Measurements from ENCODE around the gene REEP3.
A peak's percentile ranks its signal among the peaks of the same experiment; 100 is the strongest.

REEP3 gene

DNA sequence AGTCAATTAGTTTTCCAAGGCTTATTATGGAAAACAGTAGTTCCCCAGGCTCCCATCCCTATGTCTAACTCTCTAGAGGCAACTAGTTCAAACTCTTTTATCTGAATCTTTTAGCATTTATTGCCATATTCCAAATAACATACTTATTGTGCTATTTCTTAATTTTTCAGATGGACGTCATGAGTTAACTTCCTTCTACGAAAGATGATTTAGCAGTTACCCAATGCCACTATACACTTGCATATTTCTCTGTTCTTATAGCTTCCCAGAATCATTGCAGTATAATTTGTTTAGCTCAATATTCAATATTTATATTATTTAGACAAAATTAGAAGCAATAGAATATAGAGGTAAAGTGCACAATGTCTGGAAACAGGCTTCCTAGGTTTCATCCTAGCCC is 52.8 kb downstream of the REEP3 start:
- Histone ChIP-seq H3K4me1 (peaks cover 12% of the 10 kb centered on the region), H3K36me3 (replicated peaks) (no peaks in the 10 kb centered on the region), H3K9me3 (no peaks in the 10 kb centered on the region), H3K4me3 (no peak overlapping the region), H3K27me3 (ENCODE audit: low read depth) (no peaks in the 10 kb centered on the region)
- no peak for DNase-seq (ENCODE audit: low spot score in 2 of 2)
- in situ Hi-C loops (cut with MboI; ENCODE audit: low sequenced_read_pairs) = no loop called here

DNA sequence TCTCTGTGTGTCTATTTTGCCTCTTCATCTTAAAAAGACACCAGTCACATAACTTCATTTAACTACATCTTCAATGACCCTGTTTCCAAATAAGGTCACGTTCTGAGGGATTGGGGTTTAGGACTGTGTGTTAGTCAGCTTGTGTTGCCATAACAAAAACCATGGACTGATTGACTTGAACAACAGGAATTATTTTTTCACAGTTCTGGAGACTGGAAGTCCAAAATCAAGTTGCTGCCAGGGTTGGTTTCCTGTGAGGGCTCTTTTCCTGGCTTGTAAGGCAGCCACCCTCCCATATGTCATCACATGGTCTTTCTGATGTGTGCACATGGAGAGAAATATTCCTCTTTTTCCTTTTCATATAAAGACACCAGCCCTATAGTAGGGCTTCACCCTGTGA is 55.3 kb downstream of the REEP3 start:
- no peaks in the 10 kb centered on the region for H3K9me3 ChIP-seq
- no peak for DNase-seq (ENCODE audit: low spot score in 2 of 2)
- no peak overlapping the region for H3K4me3 ChIP-seq
- in situ Hi-C loops (cut with MboI; ENCODE audit: low sequenced_read_pairs) = no loop called here
- H3K4me1 ChIP-seq = peaks cover 12% of the 10 kb centered on the region
- H3K36me3 ChIP-seq (replicated peaks) = no peaks in the 10 kb centered on the region
- H3K27me3 ChIP-seq (ENCODE audit: low read depth) = no peaks in the 10 kb centered on the region

DNA sequence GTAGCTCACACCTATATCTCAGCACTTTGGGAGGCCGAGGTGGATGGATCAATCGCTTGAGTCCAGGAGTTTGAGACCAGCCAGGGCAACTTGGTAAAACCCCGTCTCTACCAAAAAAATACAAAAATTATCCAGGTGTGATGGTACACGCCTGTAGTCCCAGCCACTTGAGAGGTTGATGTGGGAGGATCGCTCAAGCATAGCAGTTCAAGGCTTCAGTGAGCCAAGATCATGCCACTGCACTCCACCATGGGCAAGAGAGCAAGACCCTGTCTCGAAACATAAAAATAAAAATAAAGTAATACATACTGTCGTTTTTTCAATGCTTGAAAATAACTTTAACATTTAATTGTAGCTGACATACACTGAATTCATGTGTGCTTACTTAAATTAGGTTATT is 57.3 kb downstream of the REEP3 start:
- Histone ChIP-seq H3K36me3 (replicated peaks) (no peaks in the 10 kb centered on the region), H3K4me1 (peaks cover 5% of the 10 kb centered on the region), H3K27me3 (ENCODE audit: low read depth) (no peaks in the 10 kb centered on the region), H3K4me3 (no peak overlapping the region), H3K9me3 (no peaks in the 10 kb centered on the region)
- DNase-seq (ENCODE audit: low spot score in 2 of 2) = no peak
- in situ Hi-C loops (cut with MboI; ENCODE audit: low sequenced_read_pairs) = no loop called here

DNA sequence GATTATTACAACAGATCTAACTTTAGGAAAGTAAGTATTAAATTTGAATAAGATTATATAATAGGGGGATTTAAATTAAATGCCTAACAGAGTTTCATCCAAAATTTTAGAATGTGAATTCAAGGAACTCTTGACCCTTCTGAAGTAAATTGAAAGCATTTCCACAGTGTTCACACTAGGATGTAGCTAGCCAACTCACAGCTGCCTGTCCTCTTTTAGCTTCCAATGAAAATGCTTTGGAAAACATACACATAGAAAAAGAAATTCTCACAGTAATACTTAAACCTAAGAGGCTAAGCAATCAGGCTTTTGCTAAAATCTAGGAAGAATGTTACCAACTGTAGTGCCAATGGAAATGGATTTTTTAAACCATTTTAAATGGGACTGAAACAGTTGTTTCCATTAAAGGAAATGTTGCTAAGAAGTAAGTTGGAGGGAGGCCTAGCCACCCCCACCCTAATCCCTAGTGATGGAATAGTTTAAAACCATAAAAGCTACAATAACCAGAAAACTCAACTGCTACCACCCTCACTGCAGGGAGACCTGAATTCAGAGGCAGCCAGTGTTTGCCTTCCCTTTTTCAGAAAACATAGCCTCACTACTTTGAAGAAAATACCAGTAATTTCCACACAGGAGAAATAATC is 58.3 kb downstream of the REEP3 start:
- DNase-seq (ENCODE audit: low spot score in 2 of 2) = no peak
- no peaks in the 10 kb centered on the region for H3K9me3 ChIP-seq
- H3K36me3 ChIP-seq (replicated peaks) = no peaks in the 10 kb centered on the region
- H3K4me1 ChIP-seq = no peaks in the 10 kb centered on the region; the same call in 1 of the 2 replicates
- no peaks in the 10 kb centered on the region for H3K27me3 ChIP-seq (ENCODE audit: low read depth)
- in situ Hi-C loops (cut with MboI; ENCODE audit: low sequenced_read_pairs) = no loop called here
- H3K4me3 ChIP-seq = no peak overlapping the region

DNA sequence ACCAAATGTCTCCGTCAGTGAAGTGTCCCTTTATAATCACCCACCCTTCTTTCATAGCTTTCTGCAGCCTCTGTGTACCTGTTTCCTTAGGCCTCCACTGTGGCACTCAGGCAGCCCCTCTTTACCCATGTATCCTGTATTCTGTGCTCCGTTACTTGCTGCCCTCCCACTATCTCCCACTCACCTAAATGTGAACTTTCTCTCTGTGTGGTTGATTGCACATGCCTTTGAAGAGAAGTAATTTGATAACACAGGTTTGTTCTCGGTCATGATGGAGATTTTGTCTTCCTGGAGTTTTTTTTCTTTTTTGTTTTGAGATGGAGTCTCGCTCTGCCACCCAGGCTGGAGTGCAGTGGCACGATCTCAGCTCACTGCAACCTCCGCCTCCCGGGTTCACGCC is 61.5 kb downstream of the REEP3 start:
- Histone ChIP-seq H3K27me3 (ENCODE audit: low read depth) (no peaks in the 10 kb centered on the region), H3K9me3 (no peaks in the 10 kb centered on the region), H3K4me1 (peaks cover 14% of the 10 kb centered on the region), H3K36me3 (replicated peaks) (no peaks in the 10 kb centered on the region), H3K4me3 (no peak overlapping the region)
- no peak for DNase-seq (ENCODE audit: low spot score in 2 of 2)
- in situ Hi-C loops (cut with MboI; ENCODE audit: low sequenced_read_pairs) = no loop called here

DNA sequence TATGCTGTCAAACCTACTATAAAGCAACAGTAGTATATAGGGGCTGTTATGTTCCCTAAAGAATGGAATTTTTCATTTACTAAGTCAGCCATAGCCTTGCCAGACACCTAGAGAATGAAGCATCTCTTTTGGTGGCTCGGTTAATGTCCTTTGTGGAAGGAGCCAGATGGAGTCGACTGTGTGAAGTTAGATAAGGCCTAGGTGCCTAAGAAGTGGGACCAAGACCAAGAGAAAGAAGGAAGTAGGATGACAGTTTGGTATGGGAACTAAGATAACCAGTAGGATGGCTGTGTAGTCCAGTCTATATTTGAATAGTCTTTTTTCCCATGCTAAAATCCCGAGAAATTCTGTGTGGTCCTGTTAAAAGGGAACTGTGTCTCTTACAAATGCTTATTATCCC is 62.2 kb downstream of the REEP3 start:
- no peaks in the 10 kb centered on the region for H3K27me3 ChIP-seq (ENCODE audit: low read depth)
- no peaks in the 10 kb centered on the region for H3K36me3 ChIP-seq (replicated peaks)
- peaks cover 14% of the 10 kb centered on the region for H3K4me1 ChIP-seq
- no peak for DNase-seq (ENCODE audit: low spot score in 2 of 2)
- H3K9me3 ChIP-seq = no peaks in the 10 kb centered on the region
- in situ Hi-C loops (cut with MboI; ENCODE audit: low sequenced_read_pairs) = no loop called here
- H3K4me3 ChIP-seq = no peak overlapping the region

DNA sequence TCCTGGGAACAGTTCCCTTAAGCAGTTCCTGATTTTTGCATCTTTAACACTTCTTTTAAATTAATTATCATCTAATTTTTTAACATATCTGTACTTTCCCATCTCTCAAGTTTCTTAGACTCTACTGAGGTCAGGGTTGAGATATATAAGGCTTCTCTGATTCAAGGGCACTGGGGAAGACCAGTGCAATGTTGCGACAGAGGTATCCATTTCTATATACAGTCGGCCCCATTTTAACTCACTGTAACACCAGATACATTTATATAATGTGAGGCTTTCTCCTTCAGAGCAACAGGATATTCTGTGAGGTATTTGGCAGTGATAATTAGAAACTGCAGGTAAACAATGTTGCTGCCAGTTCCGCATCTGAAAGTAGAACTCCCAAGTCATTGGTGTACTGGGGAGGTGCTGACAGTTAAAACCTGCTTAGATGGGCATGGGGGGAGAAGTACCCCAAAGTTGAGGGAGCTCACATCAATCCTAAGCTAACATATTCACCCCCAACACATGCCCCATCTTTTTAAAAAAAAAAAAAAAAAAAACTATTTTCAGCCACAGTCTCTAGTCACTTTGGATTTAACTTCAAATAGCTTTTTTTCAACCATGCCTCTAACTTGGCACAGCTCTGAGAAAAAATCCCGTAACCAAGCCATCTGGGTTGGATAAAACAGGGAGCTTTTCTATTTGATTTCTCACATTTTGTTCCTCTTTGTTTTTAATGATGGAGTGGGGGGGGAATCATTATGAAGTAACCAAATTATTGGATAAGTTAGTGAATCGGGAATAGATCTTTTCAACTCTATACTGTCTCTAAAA is 62.9 kb downstream of the REEP3 start:
- Histone ChIP-seq H3K4me3 (no peak overlapping the region), H3K9me3 (no peaks in the 10 kb centered on the region), H3K4me1 (peaks cover 14% of the 10 kb centered on the region), H3K36me3 (replicated peaks) (no peaks in the 10 kb centered on the region), H3K27me3 (ENCODE audit: low read depth) (no peaks in the 10 kb centered on the region)
- DNase-seq (ENCODE audit: low spot score in 2 of 2) = no peak
- in situ Hi-C loops (cut with MboI; ENCODE audit: low sequenced_read_pairs) = no loop called here

DNA sequence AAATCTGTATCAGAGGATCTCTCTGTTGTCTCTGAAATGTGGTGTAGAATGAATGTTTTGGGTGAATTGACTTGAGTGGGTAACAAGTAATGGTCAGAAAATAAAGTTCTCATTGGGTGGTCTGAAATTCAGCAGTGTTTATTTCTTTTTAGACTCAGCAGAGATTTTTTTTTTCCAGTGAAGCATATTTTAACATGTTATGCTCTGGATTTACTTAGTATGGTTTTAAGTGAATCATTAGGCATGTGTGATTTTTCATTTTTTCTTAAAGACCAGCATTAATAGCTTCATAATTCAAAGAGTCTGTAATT is 63.5 kb downstream of the REEP3 start:
- Histone ChIP-seq H3K9me3 (no peaks in the 10 kb centered on the region), H3K4me3 (no peak overlapping the region), H3K27me3 (ENCODE audit: low read depth) (no peaks in the 10 kb centered on the region), H3K4me1 (peaks cover 14% of the 10 kb centered on the region), H3K36me3 (replicated peaks) (no peaks in the 10 kb centered on the region)
- in situ Hi-C loops (cut with MboI; ENCODE audit: low sequenced_read_pairs) = no loop called here
- no peak for DNase-seq (ENCODE audit: low spot score in 2 of 2)

DNA sequence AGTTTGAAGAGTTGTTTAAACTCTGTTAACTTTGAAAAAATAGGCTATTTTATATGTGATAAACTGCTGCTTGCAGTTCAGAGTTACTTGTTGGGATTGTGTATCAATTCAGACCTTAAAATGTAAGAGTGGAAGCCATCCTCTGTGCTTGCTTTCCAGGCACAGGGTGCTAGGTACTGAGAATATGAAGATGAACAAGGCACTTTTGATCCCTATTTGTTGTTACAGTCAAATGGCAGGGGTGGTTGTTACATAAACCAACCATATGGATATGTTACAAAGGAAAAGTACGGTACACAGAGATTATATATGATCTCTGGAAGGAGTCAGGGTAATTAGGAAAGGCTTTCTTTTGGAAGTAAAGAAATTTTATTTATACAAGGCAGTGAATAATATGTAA is 63.8 kb downstream of the REEP3 start:
- H3K36me3 ChIP-seq (replicated peaks) = no peaks in the 10 kb centered on the region
- in situ Hi-C loops (cut with MboI; ENCODE audit: low sequenced_read_pairs) = no loop called here
- H3K4me1 ChIP-seq = peaks cover 14% of the 10 kb centered on the region
- peak in 1 of 2 experiments; percentile 53 for DNase-seq (ENCODE audit: low spot score in 2 of 2)
- no peaks in the 10 kb centered on the region for H3K27me3 ChIP-seq (ENCODE audit: low read depth)
- H3K9me3 ChIP-seq = no peaks in the 10 kb centered on the region
- no peak overlapping the region for H3K4me3 ChIP-seq

DNA sequence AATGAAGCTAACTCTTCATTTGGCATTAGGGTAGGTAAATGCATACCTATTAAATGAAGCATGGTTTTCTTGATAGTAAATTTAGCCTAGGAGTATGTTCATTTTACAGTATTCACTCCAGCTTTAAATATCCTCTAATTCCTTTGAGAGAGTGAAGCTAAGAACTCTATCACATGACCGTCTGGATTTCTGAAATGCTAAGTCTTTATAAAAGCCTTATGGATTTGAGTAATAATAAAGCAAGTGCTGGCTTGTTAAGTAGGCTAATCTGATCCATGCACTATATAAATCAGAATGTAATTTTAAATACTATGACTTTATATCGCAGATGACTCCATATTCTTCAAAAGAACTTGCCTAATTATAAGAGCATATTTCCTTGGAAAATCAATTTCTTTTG is 64.8 kb downstream of the REEP3 start:
- H3K4me3 ChIP-seq = no peak overlapping the region
- in situ Hi-C loops (cut with MboI; ENCODE audit: low sequenced_read_pairs) = no loop called here
- DNase-seq (ENCODE audit: low spot score in 2 of 2) = peak in 1 of 2 experiments; percentile 55
- no peaks in the 10 kb centered on the region for H3K27me3 ChIP-seq (ENCODE audit: low read depth)
- H3K36me3 ChIP-seq (replicated peaks) = no peaks in the 10 kb centered on the region
- H3K4me1 ChIP-seq = peaks cover 14% of the 10 kb centered on the region
- no peaks in the 10 kb centered on the region for H3K9me3 ChIP-seq

DNA sequence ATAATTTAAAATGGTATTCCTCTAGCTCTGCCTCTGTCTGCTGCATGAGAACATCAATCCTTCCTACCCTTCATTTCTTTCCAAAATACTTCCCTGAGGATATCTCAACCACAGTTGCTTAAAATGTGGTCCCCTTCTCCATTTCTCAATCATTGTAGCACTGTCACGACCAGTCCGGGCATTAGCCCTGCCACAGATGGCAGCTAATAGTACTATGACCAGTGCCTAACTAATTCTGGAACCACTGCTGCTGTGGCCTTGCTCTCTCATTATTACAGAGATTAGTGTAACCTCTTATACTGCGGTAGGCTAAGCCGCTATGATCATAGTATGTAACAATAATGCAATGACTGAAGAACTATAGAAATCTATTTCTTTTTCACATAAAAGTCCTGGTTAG is 66.0 kb downstream of the REEP3 start:
- Histone ChIP-seq H3K4me3 (no peak overlapping the region), H3K9me3 (no peaks in the 10 kb centered on the region), H3K27me3 (ENCODE audit: low read depth) (no peaks in the 10 kb centered on the region), H3K36me3 (replicated peaks) (no peaks in the 10 kb centered on the region), H3K4me1 (peaks cover 14% of the 10 kb centered on the region)
- in situ Hi-C loops (cut with MboI; ENCODE audit: low sequenced_read_pairs) = no loop called here
- no peak for DNase-seq (ENCODE audit: low spot score in 2 of 2)

DNA sequence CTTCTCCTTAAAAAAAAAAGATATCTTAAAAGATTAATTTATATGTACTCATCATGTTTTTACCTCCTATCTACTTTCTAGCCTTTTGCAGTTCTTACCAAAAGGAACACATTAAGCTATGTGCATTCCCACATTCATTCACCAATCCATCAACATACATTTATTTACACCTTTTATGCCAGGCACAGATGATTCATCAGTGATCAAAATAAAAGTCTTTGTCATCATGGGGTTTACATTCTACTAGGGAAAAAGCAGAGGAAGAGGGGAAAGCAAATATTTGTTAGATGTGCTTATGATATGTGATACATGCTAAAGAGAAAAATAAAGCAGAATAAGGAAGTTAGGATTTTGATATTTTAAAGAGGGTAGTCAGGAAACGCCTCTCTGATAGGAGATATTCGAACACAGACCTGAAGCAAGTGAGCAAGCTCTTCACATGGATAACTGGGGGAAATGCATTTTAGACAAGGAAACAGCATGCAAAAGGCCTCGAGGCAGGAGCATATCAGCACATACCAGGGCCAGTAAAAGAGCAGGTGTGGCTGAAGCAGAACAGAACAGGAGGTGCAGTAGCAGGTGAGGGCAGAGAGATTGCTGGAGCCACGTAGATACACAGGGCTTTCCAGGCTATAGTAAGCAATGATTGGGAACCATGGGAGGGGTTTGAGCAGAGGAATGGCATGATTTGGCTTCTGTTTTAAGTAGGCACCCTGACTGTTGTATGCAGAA is 67.4 kb downstream of the REEP3 start:
- H3K36me3 ChIP-seq (replicated peaks) = no peaks in the 10 kb centered on the region
- in situ Hi-C loops (cut with MboI; ENCODE audit: low sequenced_read_pairs) = no loop called here
- DNase-seq (ENCODE audit: low spot score in 2 of 2) = no peak
- no peaks in the 10 kb centered on the region for H3K9me3 ChIP-seq
- no peaks in the 10 kb centered on the region for H3K27me3 ChIP-seq (ENCODE audit: low read depth)
- H3K4me3 ChIP-seq = no peak overlapping the region
- H3K4me1 ChIP-seq = peaks cover 14% of the 10 kb centered on the region

DNA sequence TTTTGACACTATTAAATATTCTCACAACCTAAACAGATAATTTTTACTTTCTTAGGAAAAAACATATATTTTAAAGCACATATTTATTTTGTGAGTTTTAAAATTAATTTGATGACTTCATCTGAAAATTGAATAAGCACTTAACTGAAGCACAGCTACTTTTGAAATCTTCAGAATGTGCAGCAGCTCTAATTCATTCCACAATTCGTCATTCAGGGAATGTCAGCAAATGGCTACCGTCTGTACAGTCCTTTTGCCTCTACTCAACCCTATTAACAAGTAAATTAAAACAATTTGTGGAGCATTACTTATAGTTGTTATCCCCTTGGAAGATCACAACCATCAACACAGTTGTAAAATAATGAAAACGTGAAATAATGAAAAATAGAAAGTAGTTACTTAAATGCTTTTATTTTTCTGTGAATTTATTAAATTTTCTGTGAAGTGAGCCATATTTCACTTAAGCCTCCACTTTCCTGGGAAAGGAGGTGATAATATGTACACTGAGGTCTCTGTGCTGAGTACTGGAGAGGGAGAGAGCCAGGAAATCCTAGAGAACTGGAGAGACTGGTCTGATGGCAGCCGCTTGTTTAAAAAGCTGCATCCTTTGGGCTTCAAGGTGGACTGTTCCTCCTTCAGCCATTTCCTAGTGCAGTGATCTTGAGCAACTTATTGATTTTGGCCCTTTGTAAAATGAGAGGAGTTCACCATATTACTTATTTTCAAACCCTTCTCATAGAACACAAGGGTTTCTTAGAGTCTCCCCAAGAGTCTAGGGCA is 70.6 kb downstream of the REEP3 start:
- no peaks in the 10 kb centered on the region for H3K9me3 ChIP-seq
- DNase-seq (ENCODE audit: low spot score in 2 of 2) = no peak
- H3K36me3 ChIP-seq (replicated peaks) = no peaks in the 10 kb centered on the region
- H3K27me3 ChIP-seq (ENCODE audit: low read depth) = no peaks in the 10 kb centered on the region
- no peaks in the 10 kb centered on the region for H3K4me1 ChIP-seq
- in situ Hi-C loops (cut with MboI; ENCODE audit: low sequenced_read_pairs) = no loop called here
- no peak overlapping the region for H3K4me3 ChIP-seq

DNA sequence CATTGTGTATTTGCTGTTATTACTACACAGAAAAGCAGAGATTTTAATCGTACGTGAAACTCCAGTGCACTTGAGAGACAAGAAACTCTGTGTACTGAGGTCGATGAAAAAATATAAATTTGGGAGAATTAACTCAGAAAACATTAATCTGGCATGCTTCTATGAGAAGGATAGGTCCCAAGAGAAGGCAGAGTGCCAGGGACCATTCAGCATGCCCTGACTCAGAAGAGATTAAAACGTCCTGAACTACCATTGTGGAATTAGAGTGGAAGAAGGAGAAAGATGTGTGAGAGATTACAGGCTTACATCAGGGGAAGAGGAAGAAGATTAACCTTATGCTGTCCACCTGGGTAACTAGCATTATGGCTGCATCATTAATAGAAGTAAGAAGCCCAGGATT is 72.4 kb downstream of the REEP3 start:
- DNase-seq (ENCODE audit: low spot score in 2 of 2) = no peak
- Histone ChIP-seq H3K27me3 (ENCODE audit: low read depth) (no peaks in the 10 kb centered on the region), H3K36me3 (replicated peaks) (0 out of 2 replicates have a peak, but pooled peaks cover 4% of the 10 kb centered on the region), H3K4me1 (no peaks in the 10 kb centered on the region), H3K4me3 (no peak overlapping the region), H3K9me3 (no peaks in the 10 kb centered on the region)
- in situ Hi-C loops (cut with MboI; ENCODE audit: low sequenced_read_pairs) = no loop called here

Data from HAP-1 (cell line).